Activated naive CD4-positive, alpha-beta T cell treated with anti-CD3 and anti-CD28 coated beads, Interleukin-2, amount 50 U/mL, for 72 hours (primary cell): ENCODE results near the gene SOD1. TPM values are rescaled to one million over a fixed set of nuclear protein-coding genes. Genes with fewer than 3 reads are reported as not detected.
"Not testable (repeated sequence)": the region's sequence is repeated elsewhere in the genome, so short reads cannot be mapped to it uniquely, and the experiment has no call there.

Experiments
- ATAC-seq, 2 donors: fragments of 150-1000 bp; cut with Tn5 transposase; 2 replicates each; pipeline ENCODE4 v1.10.0; 2021; ENCODE audit warnings: mild to moderate bottlenecking in 2 of 2, moderate library complexity in 2 of 2
- DNase-seq, 2 donors: peaks; one replicate each; pipeline ENCODE4 v3.0.0; 2021 to 2022; ENCODE audit warnings: low spot score in 2 of 2
- H3K27ac Mint-ChIP-seq, 2 donors: one replicate each; pipeline ENCODE4 v1.8.0; 2022; ENCODE audit warnings: mild to moderate bottlenecking in 2 of 2, mixed read lengths in 2 of 2
- H3K36me3 Mint-ChIP-seq, 2 donors: one replicate each; pipeline ENCODE4 v1.8.0; 2022; ENCODE audit warnings: mixed read lengths in 2 of 2
- H3K9me3 Mint-ChIP-seq, 2 donors: one replicate each; pipeline ENCODE4 v1.8.0; 2022; ENCODE audit warnings: mixed read lengths in 2 of 2
- total RNA-seq, 2 donors: library from RNA; stranded (reverse); gene quantifications; one replicate each; pipeline ENCODE4 v1.2.3, GENCODE V29; 2022

Gene SOD1
- total RNA-seq, 2 donors from 2014 or later = 193 to 270 TPM

DNA sequence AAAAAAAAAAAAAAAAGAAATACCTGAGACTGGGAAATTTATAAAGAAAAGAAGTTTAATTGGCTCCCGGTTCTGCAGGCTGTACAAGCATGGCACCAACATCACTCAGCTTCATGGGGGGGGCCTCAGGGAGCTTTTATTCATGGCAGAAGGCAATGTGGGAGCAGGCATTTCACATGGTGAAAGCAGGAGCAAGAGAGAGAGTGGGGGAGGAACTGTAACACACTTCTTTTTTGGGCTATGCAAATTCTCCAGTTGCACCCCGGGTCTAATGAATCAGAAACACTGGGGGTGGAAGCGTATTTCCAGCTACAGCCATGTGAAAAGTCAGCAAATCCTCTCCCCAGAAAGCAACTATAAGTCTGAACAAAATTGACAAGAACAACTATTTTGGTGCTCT, 11.8 kb upstream of the SOD1 start:
- Mint-ChIP-seq H3K9me3 (no peaks in the 10 kb centered on the region), H3K27ac (no peak overlapping the region)

DNA sequence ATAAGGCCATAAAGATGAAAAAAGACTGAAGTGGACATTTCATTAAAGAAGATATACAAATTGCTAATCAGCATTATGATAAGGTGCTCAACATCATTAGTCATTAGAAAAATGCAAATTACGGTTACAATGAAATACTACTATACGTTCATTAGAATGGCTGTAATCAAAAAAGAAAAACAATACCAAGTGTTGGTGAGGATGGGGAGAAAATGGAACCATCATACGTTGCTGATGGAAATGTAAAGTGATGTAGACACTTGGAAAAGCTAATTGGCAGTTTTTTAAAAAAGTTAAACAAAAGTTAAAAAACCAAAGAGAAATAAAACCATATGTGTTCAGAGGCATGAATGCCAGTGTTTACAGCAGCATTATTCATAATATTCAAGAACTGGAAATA, 8.6 kb upstream of the SOD1 start:
- Mint-ChIP-seq H3K9me3 (no peaks in the 10 kb centered on the region), H3K27ac (no peak overlapping the region), H3K36me3 (peaks cover 0 to 4% of the 10 kb centered on the region in 2 donors)
- ATAC-seq (no peak), DNase-seq (no peak)

More for the DNA sequence above, 11.8 kb upstream of the SOD1 start:
- no peak for DNase-seq
- no peak for ATAC-seq
- no peaks in the 10 kb centered on the region for H3K36me3 Mint-ChIP-seq

DNA sequence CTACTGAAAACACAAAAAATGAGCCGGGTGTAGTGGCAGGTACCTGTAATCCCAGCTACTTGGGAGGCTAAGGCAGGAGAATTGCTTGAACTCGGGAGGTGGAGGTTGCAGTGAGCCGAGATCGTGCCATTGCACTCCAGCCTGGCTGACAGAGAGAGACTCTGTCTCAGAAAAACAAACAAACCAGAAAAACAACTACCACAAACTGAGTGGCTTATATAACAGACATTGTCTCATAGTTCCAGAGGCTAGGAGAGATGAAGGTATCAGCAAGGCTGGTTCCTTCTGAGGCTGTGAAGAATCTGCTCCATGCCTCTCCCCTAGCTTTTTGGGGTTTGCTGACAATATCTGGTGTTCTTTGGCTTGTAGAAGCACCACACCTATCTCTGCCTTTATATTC, 8.0 kb upstream of the SOD1 start:
- not testable (repeated sequence) for H3K9me3 Mint-ChIP-seq, H3K36me3 Mint-ChIP-seq, DNase-seq, ATAC-seq, H3K27ac Mint-ChIP-seq

DNA sequence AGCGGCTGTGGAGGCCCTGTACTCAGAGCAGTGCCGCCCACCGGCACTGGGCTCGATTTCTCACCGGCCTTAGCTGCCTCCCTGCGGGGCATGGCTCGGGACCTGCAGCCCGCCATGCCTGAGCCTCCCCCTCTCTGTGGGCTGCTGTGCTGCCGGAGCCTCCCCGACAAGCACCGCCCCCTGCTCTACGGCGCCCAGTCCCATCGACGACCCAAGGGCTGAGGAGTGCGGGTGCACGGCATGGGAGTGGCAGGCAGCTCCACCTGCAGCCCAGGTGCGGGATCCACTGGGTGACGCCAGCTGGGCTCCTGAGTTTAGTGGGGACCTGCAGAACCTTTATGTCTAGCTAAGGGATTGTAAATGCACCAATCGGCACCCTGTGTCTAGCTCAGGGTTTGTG, 5.2 kb upstream of the SOD1 start:
- no peak for DNase-seq
- Mint-ChIP-seq H3K27ac (no peak overlapping the region), H3K36me3 (peaks cover 6 to 10% of the 10 kb centered on the region in 2 donors), H3K9me3 (peaks cover 0 to 4% of the 10 kb centered on the region in 2 donors)
- ATAC-seq = no peak

DNA sequence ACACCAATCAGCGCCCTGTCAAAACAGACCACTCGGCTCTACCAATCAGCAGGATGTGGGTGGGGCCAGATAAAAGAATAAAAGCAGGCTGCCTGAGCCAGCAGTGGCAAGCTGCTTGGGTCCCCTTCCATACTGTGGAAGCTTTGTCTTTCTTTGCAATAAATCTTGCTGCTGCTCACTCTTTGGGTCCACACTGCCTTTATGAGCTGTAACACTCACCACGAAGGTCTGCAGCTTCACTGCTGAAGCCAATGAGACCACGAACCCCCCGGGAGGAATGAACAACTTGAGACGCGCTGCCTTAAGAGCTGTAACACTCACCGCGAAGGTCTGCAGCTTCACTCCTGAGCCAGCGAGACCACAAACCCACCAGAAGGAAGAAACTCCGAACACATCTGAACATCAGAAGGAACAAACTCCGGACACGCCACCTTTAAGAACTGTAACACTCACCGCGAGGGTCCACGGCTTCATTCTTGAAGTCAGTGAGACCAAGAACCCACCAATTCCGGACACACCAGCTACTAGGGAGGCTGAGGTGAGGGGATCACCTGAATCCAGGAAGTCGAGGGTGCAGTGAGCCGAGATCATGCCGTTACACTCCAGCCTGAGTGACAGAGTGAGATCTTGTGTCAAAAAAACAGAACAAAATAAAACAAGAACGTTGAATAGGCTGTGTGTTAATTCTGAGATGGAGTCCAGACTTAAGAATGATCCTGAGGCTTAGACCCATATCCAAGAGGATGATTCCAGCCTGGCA, 4.5 kb upstream of the SOD1 start:
- Mint-ChIP-seq H3K27ac (peak overlapping the region; percentile 68 to 79), H3K36me3 (peaks cover 12 to 15% of the 10 kb centered on the region in 2 donors)
- DNase-seq, ATAC-seq, H3K9me3 Mint-ChIP-seq: not testable (repeated sequence)

DNA sequence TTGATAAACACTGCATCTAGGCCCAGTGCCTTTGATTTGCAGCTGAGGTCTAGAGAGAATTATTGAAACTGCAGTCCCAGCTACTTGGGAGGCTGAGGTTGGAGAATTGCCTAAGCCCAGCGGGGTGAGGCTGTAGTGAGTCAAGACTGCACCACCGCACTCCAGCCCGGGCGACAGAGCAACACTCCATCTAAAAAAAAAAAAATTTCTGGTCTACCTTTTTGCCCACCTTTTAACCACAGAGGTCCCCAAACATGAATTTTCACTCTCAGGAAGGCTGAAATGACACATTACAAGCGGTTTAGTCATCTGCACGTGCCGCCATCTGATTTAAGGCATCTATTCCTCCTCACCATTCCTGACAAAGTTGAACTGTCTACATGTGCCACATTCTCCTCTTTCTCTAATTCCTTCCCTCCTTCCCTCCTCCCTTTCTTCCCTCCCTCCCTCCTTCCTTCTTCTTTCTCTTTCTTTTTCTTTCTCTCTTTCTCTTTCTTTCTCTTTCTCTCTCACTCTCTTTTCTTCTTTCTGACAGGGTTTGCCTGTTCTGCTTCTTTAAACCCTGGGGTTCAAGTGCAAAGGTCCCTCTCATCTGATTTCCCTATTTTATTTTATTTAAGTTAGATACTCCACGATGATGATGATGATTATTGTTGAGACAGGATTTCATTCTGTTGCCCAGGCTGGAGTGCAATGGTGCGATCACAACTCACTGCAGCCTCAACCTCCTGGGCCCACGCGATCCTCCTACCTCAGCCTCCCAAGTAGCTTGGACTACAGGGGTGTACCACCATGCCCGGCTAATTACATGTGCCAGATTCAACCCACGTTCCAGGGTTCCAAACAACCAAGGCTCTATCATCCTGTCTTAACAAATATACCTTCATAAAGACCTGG, 3.0 kb upstream of the SOD1 start:
- peaks cover 23 to 24% of the 10 kb centered on the region in 2 donors for H3K36me3 Mint-ChIP-seq
- H3K27ac Mint-ChIP-seq = peak overlapping the region; percentile 61 to 68
- DNase-seq = peak; percentile 36 to 69
- peaks cover 0 to 4% of the 10 kb centered on the region in 2 donors for H3K9me3 Mint-ChIP-seq
- ATAC-seq = peak; percentile 49 to 53

DNA sequence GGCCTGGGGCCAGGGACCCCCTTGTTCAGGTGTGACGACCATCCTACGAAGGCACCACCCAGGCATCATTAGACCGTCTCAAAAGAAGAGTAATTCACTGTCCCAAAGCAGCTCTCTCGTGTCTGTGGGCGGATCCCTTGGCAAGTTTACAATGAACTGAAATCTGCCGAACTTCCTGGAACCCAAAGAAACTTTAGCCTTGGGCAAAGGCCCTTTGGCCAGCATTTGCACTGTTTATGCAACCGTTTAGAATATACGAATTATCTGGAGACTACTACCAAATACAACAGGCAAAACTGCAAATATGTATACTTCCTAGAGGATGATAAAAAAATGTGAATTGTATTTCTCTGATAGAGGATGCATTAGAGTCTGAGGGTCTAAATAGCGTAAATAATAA, 1.4 kb upstream of the SOD1 start:
- ATAC-seq (no peak), DNase-seq (no peak)
- H3K36me3 Mint-ChIP-seq = peaks cover 30 to 35% of the 10 kb centered on the region in 2 donors
- H3K27ac Mint-ChIP-seq = no peak overlapping the region
- peaks cover 0 to 4% of the 10 kb centered on the region in 2 donors for H3K9me3 Mint-ChIP-seq

DNA sequence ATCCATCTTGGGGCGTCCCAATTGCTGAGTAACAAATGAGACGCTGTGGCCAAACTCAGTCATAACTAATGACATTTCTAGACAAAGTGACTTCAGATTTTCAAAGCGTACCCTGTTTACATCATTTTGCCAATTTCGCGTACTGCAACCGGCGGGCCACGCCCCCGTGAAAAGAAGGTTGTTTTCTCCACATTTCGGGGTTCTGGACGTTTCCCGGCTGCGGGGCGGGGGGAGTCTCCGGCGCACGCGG, 282 bp upstream of the SOD1 start:
- ATAC-seq (peak in 1 of 2 donors; percentile 47), DNase-seq (no peak)
- Mint-ChIP-seq H3K9me3 (peaks cover 0 to 4% of the 10 kb centered on the region in 2 donors), H3K27ac (peak overlapping the region; percentile 92 to 99), H3K36me3 (peaks cover 30 to 39% of the 10 kb centered on the region in 2 donors)

DNA sequence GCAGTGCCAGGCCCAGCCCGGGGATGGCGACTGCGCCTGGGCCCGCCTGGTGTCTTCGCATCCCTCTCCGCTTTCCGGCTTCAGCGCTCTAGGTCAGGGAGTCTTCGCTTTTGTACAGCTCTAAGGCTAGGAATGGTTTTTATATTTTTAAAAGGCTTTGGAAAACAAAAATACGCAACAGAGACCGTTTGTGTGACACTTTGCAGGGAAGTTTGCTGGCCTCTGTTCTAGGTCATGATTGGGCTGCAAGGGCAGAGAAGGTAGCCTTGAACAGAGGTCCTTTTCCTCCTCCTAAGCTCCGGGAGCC, 719 bp downstream of the SOD1 start:
- peak overlapping the region; percentile 92 to 98 for H3K27ac Mint-ChIP-seq
- ATAC-seq (no peak), DNase-seq (no peak)
- H3K9me3 Mint-ChIP-seq = peaks cover 0 to 4% of the 10 kb centered on the region in 2 donors
- peaks cover 30 to 41% of the 10 kb centered on the region in 2 donors for H3K36me3 Mint-ChIP-seq

DNA sequence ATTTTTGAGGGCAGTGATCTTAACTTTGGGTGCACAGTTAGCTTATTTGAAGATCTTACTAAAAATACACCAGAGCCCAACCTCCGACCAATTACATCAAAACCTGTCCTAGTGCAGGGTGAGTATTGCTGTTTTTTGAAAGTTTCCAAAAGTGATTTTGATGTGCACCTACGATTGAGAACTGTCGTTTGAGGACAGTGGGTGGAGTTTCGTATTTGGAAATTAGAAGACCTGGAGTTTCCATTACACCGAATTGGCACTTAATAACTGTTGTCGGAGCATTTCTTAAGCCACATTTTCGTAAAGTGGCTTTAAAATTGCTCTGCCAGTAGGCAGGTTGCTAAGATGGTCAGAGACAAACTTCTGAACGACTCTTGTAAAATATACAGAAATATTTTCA, 1.1 kb downstream of the SOD1 start:
- Mint-ChIP-seq H3K36me3 (peaks cover 34 to 45% of the 10 kb centered on the region in 2 donors), H3K27ac (peak overlapping the region; percentile 92 to 98), H3K9me3 (peaks cover 0 to 4% of the 10 kb centered on the region in 2 donors)
- no peak for ATAC-seq
- no peak for DNase-seq

DNA sequence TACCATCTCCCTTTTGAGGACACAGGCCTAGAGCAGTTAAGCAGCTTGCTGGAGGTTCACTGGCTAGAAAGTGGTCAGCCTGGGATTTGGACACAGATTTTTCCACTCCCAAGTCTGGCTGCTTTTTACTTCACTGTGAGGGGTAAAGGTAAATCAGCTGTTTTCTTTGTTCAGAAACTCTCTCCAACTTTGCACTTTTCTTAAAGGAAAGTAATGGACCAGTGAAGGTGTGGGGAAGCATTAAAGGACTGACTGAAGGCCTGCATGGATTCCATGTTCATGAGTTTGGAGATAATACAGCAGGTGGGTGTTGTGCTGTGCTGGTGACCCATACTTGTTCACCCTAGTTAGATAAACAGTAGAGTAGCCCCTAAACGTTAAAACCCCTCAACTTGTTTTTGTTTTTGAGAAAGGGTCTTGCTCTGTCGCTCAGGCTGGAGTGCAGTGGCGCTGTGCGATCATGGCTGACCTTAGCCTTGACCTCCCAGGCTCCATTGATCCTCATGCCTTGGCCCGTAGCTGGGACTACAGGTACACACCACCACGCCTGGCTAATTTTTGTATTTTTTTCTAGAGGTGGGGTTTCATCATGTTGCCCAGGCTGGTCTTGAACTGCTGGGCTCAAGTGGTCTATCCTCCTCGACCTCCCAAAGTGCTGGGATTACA, 4.2 kb downstream of the SOD1 start:
- no peak for DNase-seq
- no peak for ATAC-seq
- Mint-ChIP-seq H3K36me3 (peaks cover 40 to 68% of the 10 kb centered on the region in 2 donors), H3K9me3 (peaks cover 0 to 4% of the 10 kb centered on the region in 2 donors), H3K27ac (peak overlapping the region; percentile 40 to 86)

DNA sequence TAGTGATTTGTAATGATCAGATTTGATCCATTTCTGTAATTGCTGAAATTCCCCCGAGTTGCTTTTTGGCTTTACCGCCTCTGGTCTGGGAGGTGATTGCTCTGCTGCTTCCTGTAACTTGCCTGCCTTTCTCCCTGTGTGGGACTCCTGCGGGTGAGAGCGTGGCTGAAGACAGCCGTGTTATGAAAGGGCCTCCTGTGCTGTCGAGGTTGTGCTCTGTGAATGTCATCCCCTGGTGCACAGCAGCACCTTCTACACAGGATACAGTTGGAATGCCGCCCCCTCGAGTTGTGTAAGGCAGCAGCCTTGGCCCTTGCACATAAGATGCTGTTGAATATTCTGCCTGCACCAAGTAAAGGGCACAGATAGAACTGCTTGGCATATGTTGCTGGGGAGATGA, 5.9 kb downstream of the SOD1 start:
- Mint-ChIP-seq H3K36me3 (peaks cover 32 to 63% of the 10 kb centered on the region in 2 donors), H3K27ac (peak overlapping the region in 1 of 2 donors; percentile 90), H3K9me3 (no peaks in the 10 kb centered on the region)
- DNase-seq (peak in 1 of 2 donors; percentile 14), ATAC-seq (peak; percentile 42 to 56)

DNA sequence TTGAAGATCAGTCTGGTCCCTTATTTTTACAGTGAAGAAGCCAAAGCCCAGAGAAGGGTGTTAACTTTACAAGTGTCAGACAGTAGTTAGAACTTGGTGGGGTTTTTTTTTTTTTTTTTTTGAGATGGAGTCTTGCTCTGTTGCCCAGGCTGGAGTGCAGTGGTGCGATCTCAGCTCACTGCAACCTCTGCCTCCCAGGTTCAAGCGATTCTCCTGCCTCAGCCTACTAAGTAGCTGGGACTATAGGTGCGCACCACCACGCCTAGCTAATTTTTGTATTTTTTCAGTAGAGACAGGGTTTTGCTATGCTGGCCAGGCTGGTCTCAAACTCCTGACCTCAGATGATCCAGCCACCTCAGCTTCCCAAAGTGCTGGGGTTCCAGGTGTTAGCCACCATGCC, 6.4 kb downstream of the SOD1 start:
- ATAC-seq, DNase-seq, H3K9me3 Mint-ChIP-seq: not testable (repeated sequence)
- peaks cover 30 to 62% of the 10 kb centered on the region in 2 donors for H3K36me3 Mint-ChIP-seq
- peak overlapping the region in 1 of 2 donors; percentile 90 for H3K27ac Mint-ChIP-seq

DNA sequence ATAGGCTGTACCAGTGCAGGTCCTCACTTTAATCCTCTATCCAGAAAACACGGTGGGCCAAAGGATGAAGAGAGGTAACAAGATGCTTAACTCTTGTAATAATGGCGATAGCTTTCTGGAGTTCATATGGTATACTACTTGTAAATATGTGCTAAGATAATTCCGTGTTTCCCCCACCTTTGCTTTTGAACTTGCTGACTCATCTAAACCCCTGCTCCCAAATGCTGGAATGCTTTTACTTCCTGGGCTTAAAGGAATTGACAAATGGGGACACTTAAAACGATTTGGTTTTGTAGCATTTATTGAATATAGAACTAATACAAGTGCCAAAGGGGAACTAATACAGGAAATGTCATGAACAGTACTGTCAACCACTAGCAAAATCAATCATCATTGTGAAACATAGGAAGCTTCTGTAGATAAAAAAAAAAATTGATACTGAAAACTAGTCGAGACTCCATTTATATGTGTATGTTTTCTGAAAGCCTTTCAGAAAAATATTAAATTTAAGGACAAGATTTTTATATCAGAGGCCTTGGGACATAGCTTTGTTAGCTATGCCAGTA, 7.0 kb downstream of the SOD1 start:
- Mint-ChIP-seq H3K36me3 (peaks cover 27 to 64% of the 10 kb centered on the region in 2 donors), H3K9me3 (no peaks in the 10 kb centered on the region), H3K27ac (no peak overlapping the region)
- DNase-seq (no peak), ATAC-seq (no peak)

DNA sequence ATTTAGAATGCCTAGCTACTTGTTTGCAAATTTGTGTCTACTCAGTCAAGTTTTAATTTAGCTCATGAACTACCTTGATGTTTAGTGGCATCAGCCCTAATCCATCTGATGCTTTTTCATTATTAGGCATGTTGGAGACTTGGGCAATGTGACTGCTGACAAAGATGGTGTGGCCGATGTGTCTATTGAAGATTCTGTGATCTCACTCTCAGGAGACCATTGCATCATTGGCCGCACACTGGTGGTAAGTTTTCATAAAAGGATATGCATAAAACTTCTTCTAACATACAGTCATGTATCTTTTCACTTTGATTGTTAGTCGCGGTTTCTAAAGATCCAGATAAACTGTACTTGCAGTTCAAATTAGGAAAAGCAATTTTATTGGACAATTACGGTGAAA, 7.6 kb downstream of the SOD1 start:
- H3K27ac Mint-ChIP-seq = no peak overlapping the region

DNA sequence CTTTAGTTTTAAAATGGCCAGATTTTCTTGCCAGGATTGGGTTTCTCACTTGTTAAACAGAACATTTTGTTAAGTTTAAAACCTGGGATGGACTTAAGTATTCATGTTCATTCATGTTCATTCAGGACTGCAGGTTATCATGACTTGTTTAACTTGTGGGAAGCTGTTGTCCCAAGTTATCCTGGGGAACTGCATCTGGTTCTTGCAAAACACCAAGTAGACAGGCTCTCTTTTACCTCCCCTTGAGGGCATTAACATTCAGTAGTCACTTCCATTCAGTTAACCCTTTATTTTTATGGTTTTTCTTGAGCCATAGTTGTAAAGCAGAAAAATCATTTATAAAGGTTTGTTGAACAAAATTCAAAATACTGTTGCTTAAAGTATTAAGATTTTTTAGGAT, 8.1 kb downstream of the SOD1 start:
- DNase-seq = no peak
- no peaks in the 10 kb centered on the region for H3K9me3 Mint-ChIP-seq
- no peak for ATAC-seq
- no peak overlapping the region for H3K27ac Mint-ChIP-seq
- H3K36me3 Mint-ChIP-seq = peaks cover 21 to 57% of the 10 kb centered on the region in 2 donors

More for the DNA sequence above, 7.6 kb downstream of the SOD1 start:
- ATAC-seq (peak in 1 of 2 donors; percentile 15), DNase-seq (no peak)
- Mint-ChIP-seq H3K36me3 (peaks cover 21 to 61% of the 10 kb centered on the region in 2 donors), H3K9me3 (no peaks in the 10 kb centered on the region)
